ENCODE measurements around the gene SEMA3A. TPM values are rescaled to one million over a fixed set of nuclear protein-coding genes. Genes with fewer than 3 reads are reported as not detected.
"Not testable (repeated sequence)": the region's sequence is repeated elsewhere in the genome, so short reads cannot be mapped to it uniquely, and the experiment has no call there.

SEMA3A gene
- total RNA-seq, 2 donors from 2014 or later = 0.68 to 1.1 TPM

DNA sequence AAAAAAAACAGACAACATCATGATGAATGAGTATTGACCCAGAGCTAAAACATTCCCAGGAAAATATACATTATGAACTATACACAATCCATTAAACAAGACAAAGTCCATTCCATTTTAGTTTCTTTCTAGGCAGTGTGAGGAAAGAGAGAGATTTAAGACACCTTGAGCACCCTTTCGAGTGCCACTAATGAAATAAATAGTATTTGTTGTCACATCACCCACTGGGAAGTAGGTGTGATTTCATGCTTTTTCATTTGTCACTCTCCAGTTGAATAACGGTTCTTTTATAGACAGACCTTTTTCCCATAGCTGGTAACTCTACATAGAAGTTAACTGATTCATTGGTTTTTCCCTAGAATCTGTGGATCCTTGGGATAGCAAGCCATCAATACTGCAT, 29.9 kb upstream of the SEMA3A start:
- no peak for ATAC-seq (ENCODE audit: insufficient number of reproducible peaks, low FRiP score, low read depth)
- Histone ChIP-seq H3K4me1 (ENCODE audit: control insufficient read depth in 1 of 2, low read depth in 2 of 2) (no peaks in the 10 kb centered on the region), H3K9me3 (no peaks in the 10 kb centered on the region), H3K36me3 (no peaks in the 10 kb centered on the region), H3K4me3 (no peak overlapping the region), H3K27me3 (replicated peaks; ENCODE audit: insufficient read depth) (no peaks in the 10 kb centered on the region), H3K27ac (no peak overlapping the region)
- DNase-seq (ENCODE audit: low spot score) = no peak
- TF ChIP-seq, protein P1, sequence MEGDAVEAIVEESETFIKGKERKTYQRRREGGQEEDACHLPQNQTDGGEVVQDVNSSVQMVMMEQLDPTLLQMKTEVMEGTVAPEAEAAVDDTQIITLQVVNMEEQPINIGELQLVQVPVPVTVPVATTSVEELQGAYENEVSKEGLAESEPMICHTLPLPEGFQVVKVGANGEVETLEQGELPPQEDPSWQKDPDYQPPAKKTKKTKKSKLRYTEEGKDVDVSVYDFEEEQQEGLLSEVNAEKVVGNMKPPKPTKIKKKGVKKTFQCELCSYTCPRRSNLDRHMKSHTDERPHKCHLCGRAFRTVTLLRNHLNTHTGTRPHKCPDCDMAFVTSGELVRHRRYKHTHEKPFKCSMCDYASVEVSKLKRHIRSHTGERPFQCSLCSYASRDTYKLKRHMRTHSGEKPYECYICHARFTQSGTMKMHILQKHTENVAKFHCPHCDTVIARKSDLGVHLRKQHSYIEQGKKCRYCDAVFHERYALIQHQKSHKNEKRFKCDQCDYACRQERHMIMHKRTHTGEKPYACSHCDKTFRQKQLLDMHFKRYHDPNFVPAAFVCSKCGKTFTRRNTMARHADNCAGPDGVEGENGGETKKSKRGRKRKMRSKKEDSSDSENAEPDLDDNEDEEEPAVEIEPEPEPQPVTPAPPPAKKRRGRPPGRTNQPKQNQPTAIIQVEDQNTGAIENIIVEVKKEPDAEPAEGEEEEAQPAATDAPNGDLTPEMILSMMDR (IDR thresholded peaks at IDR 0.05) = no peak

DNA sequence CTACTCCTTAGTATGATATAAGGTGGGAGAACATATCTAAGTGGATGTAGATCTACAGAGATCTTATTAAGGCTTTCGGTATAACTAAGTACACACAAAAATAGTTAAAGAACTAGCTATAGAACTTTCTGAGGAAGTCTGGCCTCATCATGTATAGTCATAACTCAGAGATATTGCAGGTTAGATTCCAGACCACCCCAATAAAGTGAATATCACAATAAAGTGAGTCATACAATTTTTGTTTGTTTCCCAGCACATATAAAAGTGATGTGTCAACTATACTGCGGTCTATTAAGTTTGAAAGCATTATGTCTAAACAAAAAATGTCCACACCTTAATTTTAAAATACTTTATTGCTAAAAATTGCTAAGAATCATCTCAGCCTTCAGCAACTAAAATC, 24.7 kb upstream of the SEMA3A start:
- H3K4me1 ChIP-seq (ENCODE audit: control insufficient read depth in 1 of 2, low read depth in 2 of 2) = no peaks in the 10 kb centered on the region
- no peak overlapping the region for H3K27ac ChIP-seq
- no peaks in the 10 kb centered on the region for H3K27me3 ChIP-seq (replicated peaks; ENCODE audit: insufficient read depth)
- no peak for DNase-seq (ENCODE audit: low spot score)
- H3K9me3 ChIP-seq = no peaks in the 10 kb centered on the region
- ATAC-seq (ENCODE audit: insufficient number of reproducible peaks, low FRiP score, low read depth) = no peak
- no peaks in the 10 kb centered on the region for H3K36me3 ChIP-seq
- no peak overlapping the region for H3K4me3 ChIP-seq
- TF ChIP-seq, protein P1 (IDR thresholded peaks at IDR 0.05) = no peak

DNA sequence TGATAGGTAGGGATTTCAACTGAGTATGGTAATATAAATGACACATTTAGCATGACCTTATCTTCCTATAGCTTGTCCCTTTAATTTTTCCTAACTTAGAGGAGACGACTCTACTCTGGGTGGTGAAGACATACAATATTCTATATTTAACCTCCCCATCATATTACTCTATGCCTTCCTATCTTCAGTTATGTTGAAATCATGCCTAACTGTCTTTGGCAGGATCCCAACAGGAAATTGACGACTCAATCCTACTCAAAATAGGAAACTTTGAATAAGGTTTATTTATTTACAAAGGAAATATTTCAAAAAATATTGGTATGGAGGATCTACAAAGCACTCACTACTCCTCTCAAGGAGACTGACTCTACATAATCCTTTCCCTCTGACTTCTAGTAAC, 24.1 kb upstream of the SEMA3A start:
- DNase-seq (ENCODE audit: low spot score) (no peak), ATAC-seq (ENCODE audit: insufficient number of reproducible peaks, low FRiP score, low read depth) (no peak)
- Histone ChIP-seq H3K36me3 (no peaks in the 10 kb centered on the region), H3K4me1 (ENCODE audit: control insufficient read depth in 1 of 2, low read depth in 2 of 2) (no peaks in the 10 kb centered on the region), H3K27ac (no peak overlapping the region), H3K9me3 (no peaks in the 10 kb centered on the region), H3K4me3 (no peak overlapping the region), H3K27me3 (replicated peaks; ENCODE audit: insufficient read depth) (no peaks in the 10 kb centered on the region)
- TF ChIP-seq, protein P1 (IDR thresholded peaks at IDR 0.05) = no peak

DNA sequence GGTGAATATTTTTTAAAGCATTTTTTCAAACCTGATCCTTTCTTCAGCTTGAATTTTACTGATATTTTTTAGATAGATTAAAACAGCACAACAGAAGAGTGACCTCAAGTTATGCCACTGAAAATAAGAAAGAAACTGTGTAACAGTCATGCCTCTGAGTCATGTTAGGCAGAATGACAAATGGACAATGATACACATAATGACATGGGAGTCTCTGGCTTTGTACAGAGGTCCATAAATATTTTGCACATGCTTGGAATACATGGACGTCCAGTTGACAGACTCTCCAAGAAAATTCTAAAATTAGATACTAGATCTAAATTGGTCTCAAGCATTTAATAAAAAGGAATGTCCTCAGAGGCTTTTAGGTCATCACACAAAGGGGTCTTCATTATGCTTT, 21.9 kb upstream of the SEMA3A start:
- Histone ChIP-seq H3K4me3 (no peak overlapping the region), H3K36me3 (no peaks in the 10 kb centered on the region), H3K4me1 (ENCODE audit: control insufficient read depth in 1 of 2, low read depth in 2 of 2) (no peaks in the 10 kb centered on the region), H3K27ac (no peak overlapping the region), H3K9me3 (no peaks in the 10 kb centered on the region), H3K27me3 (replicated peaks; ENCODE audit: insufficient read depth) (no peaks in the 10 kb centered on the region)
- ATAC-seq (ENCODE audit: insufficient number of reproducible peaks, low FRiP score, low read depth) = no peak
- TF ChIP-seq, protein P1 (IDR thresholded peaks at IDR 0.05) = no peak
- DNase-seq (ENCODE audit: low spot score) = no peak

DNA sequence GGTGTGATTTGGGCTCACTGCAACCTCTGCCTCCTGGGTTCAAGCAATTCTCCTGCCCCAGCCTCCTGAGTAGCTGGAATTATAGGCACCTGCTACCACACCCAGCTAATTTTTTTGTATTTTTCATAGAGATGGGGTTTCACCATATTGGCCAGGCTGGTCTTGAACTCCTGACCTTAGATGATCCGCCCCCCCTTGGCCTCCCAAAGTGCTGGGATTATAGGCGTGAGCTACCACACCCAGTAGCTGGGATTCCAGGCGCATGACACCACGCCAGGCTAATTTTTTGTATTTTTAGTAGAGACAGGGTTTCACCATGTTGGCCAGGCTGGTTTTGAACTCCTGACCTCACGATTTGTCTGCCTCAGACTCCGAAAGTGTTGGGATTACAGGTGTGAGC, 20.2 kb upstream of the SEMA3A start:
- not testable (repeated sequence) for H3K4me3 ChIP-seq; H3K27me3 ChIP-seq (replicated peaks; ENCODE audit: insufficient read depth); H3K4me1 ChIP-seq (ENCODE audit: control insufficient read depth in 1 of 2, low read depth in 2 of 2); H3K27ac ChIP-seq; ATAC-seq (ENCODE audit: insufficient number of reproducible peaks, low FRiP score, low read depth); H3K36me3 ChIP-seq; H3K9me3 ChIP-seq; DNase-seq (ENCODE audit: low spot score)

DNA sequence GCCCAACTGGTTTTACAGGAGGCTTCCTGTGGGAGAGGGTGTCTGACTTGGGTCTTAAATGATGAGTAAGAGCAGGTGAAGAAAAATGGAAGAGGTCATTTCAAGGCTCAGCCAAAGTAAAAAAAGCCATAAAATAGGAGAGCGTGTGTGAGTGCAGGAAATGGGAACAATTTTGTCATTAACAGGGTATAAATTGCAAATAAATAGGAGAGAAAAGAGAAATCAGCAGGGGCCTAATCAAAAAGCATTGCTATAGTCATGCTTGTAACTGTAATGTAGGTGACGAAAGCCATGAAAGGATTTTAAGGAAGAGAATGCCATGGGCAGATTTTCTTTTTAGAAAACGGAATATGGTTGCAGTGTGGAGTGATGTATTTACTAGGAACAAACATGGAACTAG, 15.7 kb upstream of the SEMA3A start:
- no peak for ATAC-seq (ENCODE audit: insufficient number of reproducible peaks, low FRiP score, low read depth)
- no peaks in the 10 kb centered on the region for H3K27me3 ChIP-seq (replicated peaks; ENCODE audit: insufficient read depth)
- no peak overlapping the region for H3K4me3 ChIP-seq

More for the DNA sequence above, 15.7 kb upstream of the SEMA3A start:
- TF ChIP-seq, protein P1 (IDR thresholded peaks at IDR 0.05) = no peak
- Histone ChIP-seq H3K9me3 (no peaks in the 10 kb centered on the region), H3K36me3 (no peaks in the 10 kb centered on the region), H3K4me1 (ENCODE audit: control insufficient read depth in 1 of 2, low read depth in 2 of 2) (no peaks in the 10 kb centered on the region), H3K27ac (no peak overlapping the region)
- no peak for DNase-seq (ENCODE audit: low spot score)
